Calu3 (cell line): Measurements from ENCODE around the gene CAPN9. TPM values are rescaled to one million over a fixed set of nuclear protein-coding genes. Genes with fewer than 3 reads are reported as not detected.

Source experiments
- BruUV-seq: library from RNA; stranded (reverse); fragments of 400-500 nt; replicated peaks from 2 replicates; lab custom pipeline; 2021; lab: Mats Ljungman, UMichigan
- CTCF ChIA-PET: fragments of 300-600 bp; sonication (Branson Sonifier 250); formaldehyde crosslinking; loops from one replicate; lab custom pipeline; 2022; ENCODE audit warnings: antibody characterized with exemption; lab: Charles Lee
- DNase-seq: peaks from one replicate; pipeline ENCODE4 v3.0.0; 2022
- H3K27ac Mint-ChIP-seq: one replicate; pipeline ENCODE4 v1.8.0; 2022; ENCODE audit warnings: mixed read lengths; ENCODE audit not compliant: unreplicated experiment
- H3K27me3 Mint-ChIP-seq: one replicate; pipeline ENCODE4 v1.8.0; 2022; ENCODE audit warnings: mixed read lengths; ENCODE audit not compliant: unreplicated experiment
- H3K36me3 Mint-ChIP-seq: one replicate; pipeline ENCODE4 v1.8.0; 2022; ENCODE audit warnings: mild to moderate bottlenecking, moderate library complexity, mixed read lengths; ENCODE audit not compliant: insufficient read depth, unreplicated experiment
- H3K4me1 Mint-ChIP-seq: one replicate; pipeline ENCODE4 v1.8.0; 2022; ENCODE audit warnings: mild to moderate bottlenecking, low read depth, mixed read lengths; ENCODE audit not compliant: unreplicated experiment
- H3K4me3 Mint-ChIP-seq: one replicate; pipeline ENCODE4 v1.8.0; 2022; ENCODE audit warnings: mild to moderate bottlenecking, low read depth, moderate library complexity, mixed read lengths; ENCODE audit not compliant: unreplicated experiment
- H3K9me3 Mint-ChIP-seq: one replicate; pipeline ENCODE4 v1.8.0; 2022; ENCODE audit warnings: low read depth, mixed read lengths; ENCODE audit not compliant: unreplicated experiment
- CTCF ChIP-seq: fragments of 200-600 bp; IDR thresholded peaks from one replicate; pipeline ENCODE4 v1.8.0; 2022; ENCODE audit warnings: antibody characterized with exemption; ENCODE audit not compliant: unreplicated experiment
- intact Hi-C: fragments of 100-400 bp; cut with micrococcal nuclease; formaldehyde crosslinking; loops from one replicate; pipeline ENCODE4 v1.10.0; 2022; ENCODE audit not compliant: unreplicated experiment
- total RNA-seq: library from RNA; stranded (reverse); gene quantifications from 2 replicates; pipeline ENCODE4 v1.2.3, GENCODE V29; 2022

Gene CAPN9
- total RNA-seq, 1 experiment from 2014 or later = not detected

DNA sequence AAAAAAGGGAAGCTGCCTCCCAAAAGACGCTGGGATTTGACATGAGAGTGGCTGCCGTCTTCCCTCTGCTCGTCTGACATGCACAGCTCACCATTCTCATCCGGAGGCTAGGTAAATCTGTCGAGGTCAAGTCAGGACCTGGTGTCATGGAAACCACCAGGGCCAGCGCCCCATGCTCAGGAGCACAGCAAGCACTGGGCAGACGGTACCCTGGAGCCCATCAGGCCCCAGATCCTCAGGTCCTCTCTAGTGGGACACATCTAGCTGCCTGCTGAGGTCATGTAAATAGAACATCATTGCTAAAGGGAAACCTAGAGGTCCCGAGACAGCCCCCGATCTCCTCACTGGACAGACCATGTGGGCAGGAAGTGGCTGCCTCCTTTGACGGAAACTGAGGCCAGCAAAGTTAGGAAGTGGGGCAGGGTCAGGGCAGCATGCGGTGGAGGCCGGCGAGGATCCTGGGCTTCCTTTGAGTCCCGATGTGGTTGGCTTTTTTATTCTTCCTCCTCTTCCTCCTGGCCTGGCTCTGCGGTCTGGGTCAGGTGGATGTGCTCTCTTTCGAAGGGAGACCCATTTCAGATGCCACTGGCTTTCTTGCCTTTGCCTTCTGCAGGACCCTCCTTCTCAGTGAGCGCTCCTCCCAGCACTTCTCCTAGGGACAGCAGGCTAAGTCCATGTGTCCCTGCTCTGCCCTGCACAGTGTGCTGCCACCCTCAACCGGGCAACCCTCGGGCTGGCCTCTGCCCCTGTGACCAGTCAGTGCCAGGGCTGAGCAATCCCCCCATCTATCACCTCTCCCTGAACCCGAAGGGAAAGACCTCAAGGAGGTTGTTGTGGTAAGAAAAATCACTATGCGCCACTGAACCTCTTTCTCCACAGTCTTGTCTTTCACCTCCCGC is 39.2 kb upstream of the CAPN9 start:
- no TSS peak for BruUV-seq
- H3K36me3 Mint-ChIP-seq = peaks cover 7% of the 10 kb centered on the region
- H3K27ac Mint-ChIP-seq = peak overlapping the region; percentile 82
- H3K4me3 Mint-ChIP-seq = peak overlapping the region; percentile 22
- peaks cover 36% of the 10 kb centered on the region for H3K4me1 Mint-ChIP-seq
- CTCF ChIA-PET = interaction anchor here (0.7 kb wide), 1 partner anchor 139 kb away, joined by 3 read pairs; no protein-coding TSS in a partner anchor
- intact Hi-C loops = no loop called here
- TF ChIP-seq CTCF = no peak
- no peaks in the 10 kb centered on the region for H3K27me3 Mint-ChIP-seq
- H3K9me3 Mint-ChIP-seq = no peaks in the 10 kb centered on the region
- DNase-seq = no peak

DNA sequence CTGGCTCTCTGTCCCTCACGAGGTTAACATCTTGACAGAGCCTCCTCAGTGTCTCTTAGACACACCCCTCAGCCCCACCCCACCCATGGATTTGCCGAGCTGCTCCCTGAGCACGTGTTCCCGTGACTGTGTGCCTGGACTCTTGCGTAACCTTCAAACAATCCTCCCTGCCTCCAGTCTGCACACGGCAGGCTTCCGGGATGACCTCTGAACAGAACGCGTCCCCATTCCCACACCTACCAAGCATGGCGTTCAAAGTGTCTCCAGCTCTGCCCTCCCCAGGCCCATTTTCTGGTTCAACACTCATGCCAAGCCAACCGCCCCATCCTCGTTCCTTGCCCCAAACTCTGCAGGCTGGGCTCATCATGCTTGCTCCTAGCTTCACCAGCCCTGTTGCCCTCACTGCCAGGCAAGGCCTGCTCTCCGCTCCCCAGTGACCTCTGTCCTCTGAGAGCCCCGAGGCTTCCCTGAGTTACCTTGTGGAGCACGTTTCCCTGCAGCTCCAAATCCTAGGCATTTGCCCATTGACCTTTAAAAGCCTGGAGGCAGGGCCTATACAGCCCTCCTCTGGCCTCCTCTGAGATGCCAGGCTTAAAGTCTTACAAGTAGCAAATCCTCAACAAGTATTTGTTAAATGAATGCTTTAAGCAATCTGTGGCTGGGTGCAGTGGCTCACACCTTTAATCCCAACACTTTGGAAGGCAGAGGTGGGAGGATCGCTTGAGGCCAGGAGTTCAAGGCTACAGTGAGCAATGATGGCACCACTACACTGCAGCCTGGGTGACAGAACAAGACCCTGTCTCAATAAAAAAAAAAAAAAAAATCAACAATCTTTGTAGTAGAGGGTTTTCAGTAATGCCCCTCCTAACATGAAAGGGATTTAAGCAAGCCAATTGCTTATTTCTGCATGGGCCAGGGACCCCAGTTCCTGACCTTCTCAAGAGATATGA is 38.3 kb upstream of the CAPN9 start:
- BruUV-seq = no TSS peak
- Mint-ChIP-seq H3K4me1 (peaks cover 36% of the 10 kb centered on the region), H3K27ac (peak overlapping the region; percentile 82), H3K36me3 (peaks cover 12% of the 10 kb centered on the region), H3K4me3 (peak overlapping the region; percentile 22), H3K9me3 (no peaks in the 10 kb centered on the region), H3K27me3 (no peaks in the 10 kb centered on the region)
- peak; percentile 80 for DNase-seq
- intact Hi-C loops = no loop called here
- CTCF ChIA-PET = interaction anchor here (0.7 kb wide), 1 partner anchor 140 kb away, joined by 3 read pairs; no protein-coding TSS in a partner anchor
- no peak for TF ChIP-seq CTCF

DNA sequence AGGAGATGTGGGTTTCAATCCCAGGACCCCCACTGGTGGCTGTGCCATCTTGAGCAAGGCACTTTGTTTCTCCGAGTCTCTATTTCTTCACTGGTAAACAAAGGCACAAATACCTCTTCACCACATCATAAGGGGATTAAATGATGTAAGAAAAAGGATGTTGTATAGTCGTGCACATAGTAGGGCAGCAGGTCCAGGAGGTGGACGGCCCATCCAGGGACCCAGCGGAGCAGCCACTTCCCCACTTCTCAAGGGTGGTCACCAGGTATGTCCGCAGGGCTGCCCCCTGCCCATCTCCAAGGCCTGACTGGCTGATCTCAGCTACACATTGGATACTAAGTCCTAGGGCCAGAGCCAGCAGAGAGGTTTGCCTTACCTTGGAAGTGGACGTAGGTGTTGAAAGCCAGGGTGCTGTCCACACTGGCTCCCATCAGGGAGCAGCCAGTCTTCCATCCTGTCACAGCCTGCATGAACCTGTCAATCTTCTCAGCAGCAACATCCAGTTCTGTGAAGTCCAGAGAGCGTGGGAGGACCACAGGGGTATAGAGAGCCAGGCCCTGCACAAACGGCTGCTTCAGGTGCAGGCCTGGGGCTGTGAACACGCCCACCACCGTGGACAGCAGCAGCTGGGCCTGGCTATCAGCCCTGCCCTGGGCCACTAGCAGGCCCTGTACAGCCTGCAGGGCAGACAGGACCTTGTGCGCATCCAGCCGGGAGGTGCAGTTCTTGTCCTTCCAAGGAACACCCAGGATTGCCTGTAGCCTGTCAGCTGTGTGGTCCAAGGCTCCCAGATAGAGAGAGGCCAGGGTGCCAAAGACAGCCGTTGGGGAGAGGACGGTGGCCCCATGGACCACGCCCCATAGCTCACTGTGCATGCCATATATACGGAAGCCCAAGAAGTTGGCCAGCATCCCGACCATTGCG is 37.3 kb upstream of the CAPN9 start:
- CTCF ChIA-PET = no interaction called here
- Mint-ChIP-seq H3K27ac (no peak overlapping the region), H3K36me3 (peaks cover 16% of the 10 kb centered on the region), H3K27me3 (no peaks in the 10 kb centered on the region), H3K4me1 (peaks cover 46% of the 10 kb centered on the region), H3K4me3 (no peak overlapping the region), H3K9me3 (no peaks in the 10 kb centered on the region)
- no peak for TF ChIP-seq CTCF
- DNase-seq = no peak
- no TSS peak for BruUV-seq
- intact Hi-C loops = no loop called here

GRCh38 chr1:230710543-230710904 is 36.7 kb upstream of the CAPN9 start:
- no peaks in the 10 kb centered on the region for H3K9me3 Mint-ChIP-seq
- no peak for DNase-seq
- no TSS peak for BruUV-seq
- intact Hi-C loops = no loop called here
- peaks cover 16% of the 10 kb centered on the region for H3K36me3 Mint-ChIP-seq
- no peak for TF ChIP-seq CTCF
- H3K4me3 Mint-ChIP-seq = no peak overlapping the region
- peaks cover 52% of the 10 kb centered on the region for H3K4me1 Mint-ChIP-seq
- CTCF ChIA-PET = no interaction called here
- H3K27me3 Mint-ChIP-seq = no peaks in the 10 kb centered on the region
- H3K27ac Mint-ChIP-seq = no peak overlapping the region
